ENCODE data around the gene PPARG. TPM values are rescaled to one million over a fixed set of nuclear protein-coding genes. Genes with fewer than 3 reads are reported as not detected.
"Not testable (repeated sequence)": the region's sequence is repeated elsewhere in the genome, so short reads cannot be mapped to it uniquely, and the experiment has no call there.

Gene PPARG
- total RNA-seq, 3 donors from 2014 or later = 61.6 to 173 (median 98.8) TPM

DNA sequence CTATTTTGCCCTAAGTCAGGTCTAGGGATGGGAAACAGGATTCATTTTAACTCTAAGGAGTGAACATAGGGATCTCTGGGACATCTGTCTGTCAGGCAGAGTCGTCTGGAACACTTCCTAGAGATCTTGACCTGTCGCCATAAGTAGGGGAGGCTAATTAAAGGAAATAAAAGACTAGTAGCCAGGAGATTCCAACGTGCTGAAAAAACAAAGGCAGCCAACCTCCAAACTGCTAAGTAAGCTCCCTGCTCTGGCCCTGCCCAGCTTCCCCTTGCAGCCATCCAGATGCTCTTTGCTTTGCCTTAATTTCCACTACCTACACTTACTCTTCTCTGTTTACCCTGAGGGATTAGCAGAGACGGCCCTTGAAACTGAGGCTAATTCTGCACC, 177.0 kb downstream of the PPARG start:
- TF ChIP-seq, protein P1, sequence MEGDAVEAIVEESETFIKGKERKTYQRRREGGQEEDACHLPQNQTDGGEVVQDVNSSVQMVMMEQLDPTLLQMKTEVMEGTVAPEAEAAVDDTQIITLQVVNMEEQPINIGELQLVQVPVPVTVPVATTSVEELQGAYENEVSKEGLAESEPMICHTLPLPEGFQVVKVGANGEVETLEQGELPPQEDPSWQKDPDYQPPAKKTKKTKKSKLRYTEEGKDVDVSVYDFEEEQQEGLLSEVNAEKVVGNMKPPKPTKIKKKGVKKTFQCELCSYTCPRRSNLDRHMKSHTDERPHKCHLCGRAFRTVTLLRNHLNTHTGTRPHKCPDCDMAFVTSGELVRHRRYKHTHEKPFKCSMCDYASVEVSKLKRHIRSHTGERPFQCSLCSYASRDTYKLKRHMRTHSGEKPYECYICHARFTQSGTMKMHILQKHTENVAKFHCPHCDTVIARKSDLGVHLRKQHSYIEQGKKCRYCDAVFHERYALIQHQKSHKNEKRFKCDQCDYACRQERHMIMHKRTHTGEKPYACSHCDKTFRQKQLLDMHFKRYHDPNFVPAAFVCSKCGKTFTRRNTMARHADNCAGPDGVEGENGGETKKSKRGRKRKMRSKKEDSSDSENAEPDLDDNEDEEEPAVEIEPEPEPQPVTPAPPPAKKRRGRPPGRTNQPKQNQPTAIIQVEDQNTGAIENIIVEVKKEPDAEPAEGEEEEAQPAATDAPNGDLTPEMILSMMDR (IDR thresholded peaks at IDR 0.05) = no peak
- no peaks in the 10 kb centered on the region for H3K36me3 ChIP-seq (ENCODE audit: low read depth)
- H3K4me1 ChIP-seq (ENCODE audit: low read depth) = peaks cover 23% of the 10 kb centered on the region
- no peak for ATAC-seq
- intact Hi-C loops (cut with DNase I, micrococcal nuclease) = no loop called here
- DNase-seq = no peak
- H3K4me3 ChIP-seq = no peak overlapping the region
- no peaks in the 10 kb centered on the region for H3K9me3 ChIP-seq

DNA sequence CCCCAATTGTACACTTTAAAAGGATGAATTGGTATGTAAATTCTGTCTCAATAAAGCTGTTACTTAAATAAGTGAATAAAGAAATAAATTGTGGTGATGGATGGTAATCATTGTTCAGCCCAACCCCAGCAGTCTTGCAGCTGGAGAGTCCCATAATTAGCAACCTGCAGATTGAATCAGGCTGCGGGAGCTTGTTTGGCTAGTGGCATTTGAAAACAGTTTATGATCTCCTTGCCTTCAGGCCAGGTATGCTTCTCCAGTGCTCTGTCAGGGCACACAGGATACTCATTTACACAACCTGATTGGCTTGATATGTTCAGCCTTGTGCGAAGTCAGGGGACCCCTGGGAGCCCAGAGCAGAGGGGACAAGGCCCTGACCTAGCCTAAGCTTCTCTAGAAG, 178.9 kb downstream of the PPARG start:
- Histone ChIP-seq H3K9me3 (no peaks in the 10 kb centered on the region), H3K4me3 (no peak overlapping the region), H3K4me1 (ENCODE audit: low read depth) (peaks cover 12% of the 10 kb centered on the region), H3K36me3 (ENCODE audit: low read depth) (no peaks in the 10 kb centered on the region)
- intact Hi-C loops (cut with DNase I, micrococcal nuclease) = no loop called here
- ATAC-seq = no peak
- TF ChIP-seq, protein P1 (IDR thresholded peaks at IDR 0.05) = no peak
- DNase-seq = peak in 1 of 3 donors; percentile 25

DNA sequence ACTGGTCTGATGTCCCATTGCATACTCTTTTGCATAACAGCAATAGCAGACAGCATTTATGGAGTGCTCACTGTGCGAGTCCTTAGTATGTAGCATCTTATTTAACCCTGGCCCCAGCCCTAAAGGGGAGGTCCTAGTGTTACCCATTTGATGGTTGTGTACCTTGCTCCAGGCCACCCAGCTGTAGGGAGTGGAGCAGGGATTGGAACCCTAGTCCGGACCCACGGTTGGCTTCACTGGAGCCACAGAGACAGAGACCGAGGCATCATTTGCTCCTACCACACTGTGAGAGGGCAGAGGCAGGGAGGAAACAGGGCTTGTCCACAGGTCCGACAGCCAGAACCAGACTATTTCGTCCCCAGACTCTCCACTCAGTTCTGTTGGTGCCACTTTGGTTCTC, 179.4 kb downstream of the PPARG start:
- TF ChIP-seq, protein P1 (IDR thresholded peaks at IDR 0.05) = no peak
- no peaks in the 10 kb centered on the region for H3K9me3 ChIP-seq
- H3K4me3 ChIP-seq = no peak overlapping the region
- no peaks in the 10 kb centered on the region for H3K36me3 ChIP-seq (ENCODE audit: low read depth)
- H3K4me1 ChIP-seq (ENCODE audit: low read depth) = peaks cover 12% of the 10 kb centered on the region
- intact Hi-C loops (cut with DNase I, micrococcal nuclease) = no loop called here
- ATAC-seq (no peak), DNase-seq (peak in 1 of 3 donors; percentile 17)

DNA sequence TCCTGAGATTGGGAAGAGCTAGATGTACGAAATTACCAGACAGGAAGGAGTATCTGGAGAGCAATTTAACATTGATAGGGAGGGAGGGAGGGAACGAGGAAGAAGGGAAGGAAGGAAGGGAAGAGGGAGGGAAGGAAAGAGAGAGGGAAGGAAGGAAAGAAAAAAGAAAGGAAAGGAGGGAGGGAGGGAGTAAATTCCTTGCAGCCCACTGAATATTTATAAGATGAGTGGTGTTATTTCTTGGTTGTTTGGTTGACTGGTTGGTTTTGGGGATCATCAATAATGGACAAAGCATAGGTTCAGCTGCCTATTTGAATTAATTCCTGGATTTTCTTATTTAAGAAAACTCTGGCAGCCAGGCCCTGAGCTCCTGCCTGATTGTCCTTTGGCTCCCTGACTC, 179.9 kb downstream of the PPARG start:
- TF ChIP-seq, protein P1 (IDR thresholded peaks at IDR 0.05) = no peak
- intact Hi-C loops (cut with DNase I, micrococcal nuclease) = no loop called here
- no peaks in the 10 kb centered on the region for H3K36me3 ChIP-seq (ENCODE audit: low read depth)
- no peak for ATAC-seq
- H3K9me3 ChIP-seq = no peaks in the 10 kb centered on the region
- no peak for DNase-seq
- no peak overlapping the region for H3K4me3 ChIP-seq
- H3K4me1 ChIP-seq (ENCODE audit: low read depth) = peaks cover 10% of the 10 kb centered on the region

DNA sequence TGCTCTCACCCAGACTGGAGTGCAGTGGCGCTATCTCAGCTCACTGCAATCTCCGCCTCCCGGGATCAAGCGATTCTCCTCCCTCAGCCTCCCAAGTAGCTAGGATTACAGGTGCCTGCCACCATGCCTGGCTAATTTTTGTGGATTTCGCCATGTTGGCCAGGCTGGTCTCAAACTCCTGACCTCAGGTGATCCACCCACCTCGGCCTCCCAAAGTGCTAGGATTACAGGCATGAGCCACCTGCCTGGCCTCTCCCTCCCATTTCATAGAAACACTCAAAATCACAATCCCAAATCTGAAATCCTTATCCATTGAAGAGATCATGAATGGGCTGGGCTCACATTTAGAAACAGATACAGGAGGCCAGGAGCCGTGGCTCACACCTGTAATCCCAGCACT, 180.4 kb downstream of the PPARG start:
- H3K36me3 ChIP-seq (ENCODE audit: low read depth); H3K4me1 ChIP-seq (ENCODE audit: low read depth); H3K4me3 ChIP-seq; DNase-seq; ATAC-seq; H3K9me3 ChIP-seq; intact Hi-C loops (cut with DNase I, micrococcal nuclease): not testable (repeated sequence)

DNA sequence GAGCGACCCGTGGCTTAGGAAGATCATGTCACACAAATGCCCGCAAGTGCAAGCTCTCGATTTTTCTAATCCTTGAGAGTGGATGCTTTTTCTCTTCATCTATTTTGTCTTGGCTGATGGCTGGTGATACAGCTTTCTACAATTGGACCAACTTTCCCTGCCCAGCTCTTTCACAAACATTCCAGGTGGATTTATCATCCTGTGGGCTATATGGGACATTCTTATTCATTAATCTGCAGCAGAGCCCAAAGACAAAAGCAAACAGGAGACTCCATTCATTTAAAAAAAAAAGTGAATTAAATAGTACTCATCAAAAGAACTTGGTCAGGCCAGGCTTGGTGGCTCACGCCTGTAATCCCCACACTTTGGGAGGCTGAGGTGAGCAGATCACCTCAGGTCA, 181.2 kb downstream of the PPARG start:
- TF ChIP-seq, protein P1 (IDR thresholded peaks at IDR 0.05) = no peak
- Histone ChIP-seq H3K4me3 (no peak overlapping the region), H3K9me3 (no peaks in the 10 kb centered on the region), H3K4me1 (ENCODE audit: low read depth) (peaks cover 10% of the 10 kb centered on the region), H3K36me3 (ENCODE audit: low read depth) (no peaks in the 10 kb centered on the region)
- ATAC-seq (no peak), DNase-seq (no peak)
- intact Hi-C loops (cut with DNase I, micrococcal nuclease) = no loop called here

Data from mucosa of descending colon (tissue), 3 donors.